ENCODE data around the gene ACOT9.
"Not testable (repeated sequence)": the region's sequence is repeated elsewhere in the genome, so short reads cannot be mapped to it uniquely, and the experiment has no call there.

Gene ACOT9

DNA sequence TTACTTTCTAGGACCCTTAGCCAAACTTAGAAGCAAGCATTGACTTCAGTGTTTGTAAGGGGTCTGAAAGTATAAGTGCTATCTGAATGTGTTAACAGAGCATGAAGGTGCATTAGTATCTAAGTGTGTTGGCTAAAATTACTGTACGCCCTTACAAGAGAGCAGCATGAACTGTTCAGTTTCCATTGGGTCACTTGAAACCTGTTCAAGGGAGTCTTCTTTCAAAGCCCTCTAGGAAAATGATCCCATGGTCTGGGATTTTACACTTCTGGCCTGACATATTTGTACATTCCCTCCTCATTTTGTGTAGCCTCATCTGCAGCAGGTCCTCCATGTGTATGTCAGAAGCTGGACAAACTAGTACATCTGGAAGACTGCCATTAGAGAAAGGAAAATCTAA, 72.5 kb downstream of the ACOT9 start:
- Mint-ChIP-seq H3K9me3 (no peaks in the 10 kb centered on the region), H3K27me3 (no peaks in the 10 kb centered on the region), H3K4me3 (no peak overlapping the region), H3K27ac (no peak overlapping the region), H3K4me1 (peaks cover 21% of the 10 kb centered on the region)
- ATAC-seq, result no peak
- no peak for DNase-seq

GRCh38 chrX:23668335-23668734, 74.7 kb downstream of the ACOT9 start:
- H3K9me3 Mint-ChIP-seq, result no peaks in the 10 kb centered on the region
- H3K4me3 Mint-ChIP-seq, result peak overlapping the region; percentile 90 to 95

DNA sequence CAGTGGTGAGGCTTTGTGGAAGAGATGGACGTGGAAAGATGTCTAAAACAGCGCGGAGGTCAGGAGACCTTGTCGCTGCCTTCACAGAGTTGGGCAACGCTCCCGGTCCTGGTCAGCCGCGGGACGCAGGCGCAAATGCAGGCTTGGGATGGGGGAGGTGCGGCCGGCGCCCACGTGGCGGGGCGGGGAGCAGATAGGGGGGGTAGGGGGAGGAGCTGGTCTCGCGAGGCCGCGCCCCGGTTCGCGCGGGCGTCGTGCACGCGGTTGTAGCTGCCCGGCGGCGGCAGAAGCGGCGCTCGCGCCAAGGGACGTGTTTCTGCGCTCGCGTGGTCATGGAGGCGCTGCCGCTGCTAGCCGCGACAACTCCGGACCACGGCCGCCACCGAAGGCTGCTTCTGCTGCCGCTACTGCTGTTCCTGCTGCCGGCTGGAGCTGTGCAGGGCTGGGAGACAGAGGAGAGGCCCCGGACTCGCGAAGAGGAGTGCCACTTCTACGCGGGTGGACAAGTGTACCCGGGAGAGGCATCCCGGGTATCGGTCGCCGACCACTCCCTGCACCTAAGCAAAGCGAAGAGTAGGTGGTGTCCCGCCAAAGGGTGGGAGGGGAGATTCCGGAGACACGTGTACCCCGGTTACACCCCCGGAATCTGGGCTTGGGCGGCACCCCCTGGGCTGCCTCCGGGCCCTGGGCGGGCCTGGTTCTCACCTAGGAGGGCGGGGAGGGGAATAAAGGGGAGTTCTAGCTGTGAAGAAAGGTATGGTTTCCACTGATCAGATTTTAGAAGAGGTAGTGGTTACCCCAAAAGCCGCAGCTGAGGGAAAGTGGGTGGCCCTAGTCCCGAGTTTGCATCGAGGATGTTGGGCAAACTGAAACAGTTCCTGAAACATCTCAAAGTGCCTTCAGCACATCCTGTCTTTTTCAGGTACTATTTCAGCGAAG, 75.6 kb downstream of the ACOT9 start, which contains the start of gene PRDX4:
Gene PRDX4, plus strand, starts transcription at position 255 of the 939 bp plus-strand sequence. Its CDS starts 78 bp downstream, at position 333.
- Mint-ChIP-seq H3K9me3 (no peaks in the 10 kb centered on the region), H3K27me3 (no peaks in the 10 kb centered on the region), H3K27ac (peak within 1 kb of the TSS; percentile 95 to 97), H3K4me3 (peak within 1 kb of the TSS; percentile 90 to 95), H3K4me1 (peaks cover 34% of the 10 kb centered on the region)
- DNase-seq (peak; percentile 68 to 76), ATAC-seq (peak; percentile 75)

More at GRCh38 chrX:23668335-23668734, 74.7 kb downstream of the ACOT9 start:
- peaks cover 31% of the 10 kb centered on the region for H3K4me1 Mint-ChIP-seq
- DNase-seq, result no peak
- ATAC-seq, result no peak
- peak overlapping the region in 1 of 2 donors; percentile 25 for H3K27ac Mint-ChIP-seq
- H3K27me3 Mint-ChIP-seq, result no peaks in the 10 kb centered on the region

GRCh38 chrX:23666282-23666681, 76.8 kb downstream of the ACOT9 start:
- H3K4me1 Mint-ChIP-seq, result peaks cover 47% of the 10 kb centered on the region
- H3K4me3 Mint-ChIP-seq, result peak overlapping the region; percentile 48 to 90
- no peak for DNase-seq
- H3K27me3 Mint-ChIP-seq, result no peaks in the 10 kb centered on the region
- H3K9me3 Mint-ChIP-seq, result no peaks in the 10 kb centered on the region
- ATAC-seq, result no peak
- peak overlapping the region in 1 of 2 donors; percentile 42 for H3K27ac Mint-ChIP-seq

DNA sequence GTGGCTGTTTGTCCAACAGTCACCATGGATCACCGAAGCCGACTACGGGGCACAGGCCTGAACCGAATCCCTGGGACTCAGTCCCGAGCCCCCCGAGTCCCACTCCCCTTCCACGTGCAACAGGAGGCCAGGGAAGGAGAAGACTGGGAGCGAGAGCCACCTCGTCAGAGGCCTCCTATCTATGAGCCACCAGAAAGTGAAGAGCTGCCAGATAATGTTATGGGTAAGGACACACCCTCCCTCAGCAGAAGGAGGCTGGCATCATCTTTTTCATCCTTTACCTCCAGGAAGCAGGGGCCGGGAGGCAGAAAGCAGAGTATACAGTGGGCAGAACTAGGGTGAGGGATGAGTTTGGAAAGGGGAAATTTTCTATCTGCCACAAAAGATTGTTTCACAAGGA, 78.6 kb downstream of the ACOT9 start:
- no peak for ATAC-seq
- peak overlapping the region in 1 of 2 donors; percentile 92 for H3K27ac Mint-ChIP-seq
- H3K9me3 Mint-ChIP-seq, result no peaks in the 10 kb centered on the region
- no peaks in the 10 kb centered on the region for H3K27me3 Mint-ChIP-seq
- H3K4me1 Mint-ChIP-seq, result peaks cover 53% of the 10 kb centered on the region
- no peak overlapping the region for H3K4me3 Mint-ChIP-seq
- no peak for DNase-seq

GRCh38 chrX:23662853-23663252, 80.2 kb downstream of the ACOT9 start:
- peak; percentile 87 for ATAC-seq
- Mint-ChIP-seq H3K9me3 (no peaks in the 10 kb centered on the region), H3K27ac (peak overlapping the region; percentile 94 to 96), H3K4me1 (peaks cover 47% of the 10 kb centered on the region), H3K27me3 (no peaks in the 10 kb centered on the region), H3K4me3 (peak overlapping the region in 1 of 2 donors; percentile 62)
- DNase-seq, result peak; percentile 4 to 23

DNA sequence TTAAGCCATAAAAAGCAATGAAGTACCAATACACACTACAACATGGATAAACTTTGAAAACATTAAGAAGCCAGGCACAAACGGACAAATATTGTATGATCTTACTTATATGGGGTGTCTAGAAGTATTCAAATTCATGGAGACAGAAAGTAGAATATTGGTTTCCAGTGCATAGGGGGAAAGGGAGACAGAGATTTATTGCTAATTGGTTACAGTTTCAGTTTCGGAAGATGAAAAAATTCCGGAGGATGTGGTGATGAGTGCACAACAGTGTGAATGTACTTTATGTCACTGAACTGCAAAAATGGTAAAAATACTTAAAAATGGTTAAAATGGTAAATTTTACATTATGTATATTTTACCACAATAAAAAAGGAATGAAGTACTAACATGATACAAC, 80.9 kb downstream of the ACOT9 start:
- Mint-ChIP-seq H3K4me3 (peak overlapping the region; percentile 11 to 62), H3K9me3 (no peaks in the 10 kb centered on the region), H3K27ac (peak overlapping the region; percentile 94 to 96), H3K27me3 (no peaks in the 10 kb centered on the region), H3K4me1 (peaks cover 45% of the 10 kb centered on the region)
- DNase-seq (no peak), ATAC-seq (peak; percentile 66)

DNA sequence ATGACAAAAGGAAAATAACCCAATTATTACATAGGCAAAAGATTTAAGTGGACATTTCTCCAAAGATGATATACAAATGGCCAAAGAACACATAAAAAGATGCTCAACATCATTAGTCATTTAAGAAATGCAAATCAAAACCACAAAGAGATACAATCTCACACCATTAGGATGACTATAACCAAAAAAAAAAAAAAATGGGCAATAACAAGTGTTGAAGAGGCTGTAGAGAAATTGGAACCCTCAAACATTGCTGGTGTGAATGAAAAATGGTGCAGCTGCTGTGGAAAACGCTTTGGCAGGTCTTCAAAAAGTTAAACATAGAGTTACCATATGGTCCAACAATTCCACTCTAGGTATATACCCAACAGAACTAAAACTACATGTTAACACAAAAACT, 81.4 kb downstream of the ACOT9 start:
- DNase-seq, result no peak
- Mint-ChIP-seq H3K27me3 (no peaks in the 10 kb centered on the region), H3K27ac (no peak overlapping the region), H3K4me3 (peak overlapping the region; percentile 31 to 32), H3K9me3 (no peaks in the 10 kb centered on the region), H3K4me1 (peaks cover 42% of the 10 kb centered on the region)
- ATAC-seq, result no peak

DNA sequence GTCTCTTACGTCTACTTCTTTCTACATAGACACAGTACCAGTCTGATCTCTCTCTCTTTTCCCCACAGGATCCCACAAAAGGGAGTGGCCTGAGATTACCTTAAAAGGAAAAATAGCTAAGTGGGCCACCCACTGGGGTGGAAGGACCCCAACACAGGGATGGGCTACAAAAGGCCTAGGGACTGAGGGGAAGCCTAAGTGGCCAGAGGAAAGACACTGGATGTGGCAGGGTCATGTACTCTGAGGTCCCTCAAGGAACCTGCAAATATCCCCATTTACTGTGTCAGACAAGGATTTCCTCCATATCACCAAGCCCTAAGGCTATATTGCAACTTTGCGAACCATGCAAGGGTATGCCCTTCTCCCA, 82.3 kb downstream of the ACOT9 start:
- Mint-ChIP-seq H3K9me3 (no peaks in the 10 kb centered on the region), H3K4me1 (peaks cover 33% of the 10 kb centered on the region), H3K27ac (no peak overlapping the region), H3K4me3 (no peak overlapping the region), H3K27me3 (no peaks in the 10 kb centered on the region)
- no peak for ATAC-seq
- no peak for DNase-seq

DNA sequence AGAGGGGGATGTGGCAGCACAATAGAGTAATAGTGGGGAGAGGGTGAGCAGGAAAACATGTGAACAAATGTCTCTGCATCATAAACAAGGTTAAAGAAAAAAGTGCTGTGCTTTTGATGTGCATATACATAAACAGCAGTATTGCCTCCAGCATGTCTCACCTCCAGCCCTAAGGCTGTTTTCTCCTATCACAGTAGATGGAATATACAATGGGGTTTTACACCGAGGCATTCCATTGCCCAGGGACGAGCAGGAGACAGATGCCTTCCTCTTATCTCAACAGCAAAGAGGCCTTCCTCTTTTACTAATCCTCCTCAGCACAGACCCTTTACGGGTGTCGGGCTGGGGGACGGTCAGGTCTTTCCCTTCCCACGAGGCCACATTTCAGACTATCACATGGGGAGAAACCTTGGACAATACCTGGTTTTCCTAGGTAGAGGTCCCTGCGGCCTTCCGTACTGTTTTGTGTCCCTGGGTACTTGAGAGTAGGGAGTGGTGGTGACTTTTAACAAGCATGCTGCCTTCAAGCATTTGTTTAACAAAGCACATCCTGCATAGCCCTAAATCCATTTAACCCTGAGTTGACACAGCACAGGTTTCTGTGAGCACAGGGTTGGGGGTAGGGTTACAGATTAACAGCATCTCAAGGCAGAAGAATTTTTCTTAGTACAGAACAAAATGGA, 82.9 kb downstream of the ACOT9 start:
- H3K4me3 Mint-ChIP-seq, DNase-seq, H3K9me3 Mint-ChIP-seq, ATAC-seq, H3K27me3 Mint-ChIP-seq, H3K27ac Mint-ChIP-seq: not testable (repeated sequence)
- peaks cover 32% of the 10 kb centered on the region for H3K4me1 Mint-ChIP-seq

- Mint-ChIP-seq H3K4me1 (peaks cover 25% of the 10 kb centered on the region), H3K27ac (no peak overlapping the region), H3K9me3 (no peaks in the 10 kb centered on the region), H3K27me3 (no peaks in the 10 kb centered on the region), H3K4me3 (no peak overlapping the region)
- DNase-seq (no peak), ATAC-seq (no peak)
These were observed 83.7 kb downstream of the ACOT9 start for GRCh38 chrX:23659339-23659738.

- Mint-ChIP-seq H3K4me3 (no peak overlapping the region), H3K27ac (no peak overlapping the region), H3K4me1 (peaks cover 11% of the 10 kb centered on the region), H3K27me3 (no peaks in the 10 kb centered on the region), H3K9me3 (no peaks in the 10 kb centered on the region)
- no peak for ATAC-seq
- no peak for DNase-seq
These were observed 86.4 kb downstream of the ACOT9 start for GRCh38 chrX:23656684-23657083.

- peaks cover 5% of the 10 kb centered on the region for H3K4me1 Mint-ChIP-seq
- no peaks in the 10 kb centered on the region for H3K9me3 Mint-ChIP-seq
- H3K4me3 Mint-ChIP-seq, result no peak overlapping the region
- DNase-seq, result no peak
- no peak for ATAC-seq
- no peak overlapping the region for H3K27ac Mint-ChIP-seq
- H3K27me3 Mint-ChIP-seq, result no peaks in the 10 kb centered on the region
These were observed 87.0 kb downstream of the ACOT9 start for GRCh38 chrX:23656091-23656490.

Measured in stimulated activated naive CD8-positive, alpha-beta T cell treated with anti-CD3 and anti-CD28 coated beads, Interleukin-15, amount 100 ng/mL, for 72 hours (primary cell).